Heart right ventricle (tissue), 16 donors: ENCODE measurements around the gene WDR73. TPM values are rescaled to one million over a fixed set of nuclear protein-coding genes. Genes with fewer than 3 reads are reported as not detected.

Experiments
- ATAC-seq, 8 donors: fragments of 200-7000 bp; cut with Tn5 transposase; one replicate each; pipeline ENCODE4 v1.9.1; 2020; ENCODE audit warnings: mild to moderate bottlenecking in 8 of 8, moderate library complexity in 8 of 8, moderate number of reproducible peaks in 1 of 8
- DNase-seq, 2 donors: peaks; one replicate each; pipeline ENCODE4 v3.0.0-alpha.2; 2020
- H3K27ac ChIP-seq, 10 donors: fragments of 200-600 bp; sonication (generic) in 2 of 10; one replicate each; pipeline versions ENCODE4 v1.5.0 to v1.8.0; 2020 to 2022; ENCODE audit warnings: mild to moderate bottlenecking in 3 of 10
- H3K27me3 ChIP-seq, 7 donors: fragments of 200-600 bp; one replicate each; pipeline ENCODE4 v1.8.0; 2021 to 2022; ENCODE audit warnings: mild to moderate bottlenecking in 2 of 7
- H3K36me3 ChIP-seq, 9 donors: fragments of 200-600 bp; sonication (generic) in 1 of 9; one replicate each; pipeline versions ENCODE4 v1.5.0 to v1.8.0; 2020 to 2022; ENCODE audit warnings: mild to moderate bottlenecking in 2 of 9
- H3K4me1 ChIP-seq, 9 donors: fragments of 200-600 bp; sonication (generic) in 1 of 9; one replicate each; pipeline versions ENCODE4 v1.5.0 to v1.8.0; 2020 to 2022; ENCODE audit warnings: mild to moderate bottlenecking in 4 of 9
- H3K4me3 ChIP-seq, 10 donors: fragments of 200-600 bp; sonication (generic) in 2 of 10; one replicate each; pipeline versions ENCODE4 v1.5.0 to v1.8.0; 2020 to 2022; ENCODE audit warnings: mild to moderate bottlenecking in 7 of 10, moderate library complexity in 2 of 10
- H3K9me3 ChIP-seq, 11 donors: fragments of 200-600 bp in 10 of 11; sonication (generic) in 2 of 11; one replicate each; pipeline versions ENCODE4 v1.5.0 to v1.8.0; 2013 to 2022; ENCODE audit warnings: mild to moderate bottlenecking in 2 of 11, control low read depth in 1 of 11, moderate library complexity in 1 of 11
- CTCF ChIP-seq, 9 donors: fragments of 200-600 bp; sonication (generic) in 2 of 9; IDR thresholded peaks; one replicate each; pipeline versions ENCODE4 v1.5.0 to v1.8.0; 2021 to 2022; ENCODE audit warnings: antibody characterized with exemption in 9 of 9, mild to moderate bottlenecking in 5 of 9, moderate library complexity in 1 of 9
- WGBS, 2 donors: extraction: QIAGEN DNeasy Blood & Tissue Kit; methylation state at CpG; one replicate each; pipeline ENCODE4 v1.1.7; 2013; ENCODE audit warnings: inconsistent platforms in 1 of 2; 5-methylcytosine and 5-hydroxymethylcytosine counted together
- intact Hi-C, 10 donors: fragments of 100-400 bp; cut with DNase I; formaldehyde crosslinking; loops; one replicate each; pipeline versions ENCODE4 v1.11.1 to v1.14.2; 2022
- polyA plus RNA-seq, 2 donors: library from polyadenylated mRNA; stranded (reverse); fragments of 200-250 nt; gene quantifications; one replicate each; pipeline ENCODE4 v1.2.3, GENCODE V29; 2013
- total RNA-seq, 10 donors: library from RNA; stranded (reverse); fragmentation: NEBNext Ultra II Directional in 3 of 10; extraction: Animal tissue kit (Norgen Biotek cat#: 25700) in 3 of 10; gene quantifications; one replicate each; pipeline versions ENCODE4 v1.2.1 to v1.2.4, GENCODE V29; 2021 to 2023
- donor health status: Arrhythmogenic right ventricular cardiomyopathy.
- donor health status: ischemic (EF 13 %, LVEDD 7.1; RV severe dilation, severe dysfunction).
- donor health status: healthy with polysubstance abuse.
- donor health status: DM: no; HTN: yes; CAD: no.
- donor health status: DM: no; HTN: no; CAD: no.
- donor health status: ischemic (EF 25% LVEDD 6.9; RV normal size, moderate dysfunction).
- donor health status: ischemic (EF 25% LVEDD 5.7; RV mildly dilated, moderate dysfunction).
- donor health status: healthy.
- donor health status: DM: yes; HTN: yes; CAD: no.
- donor health status: Ischemic cardiomyopathy.
- donor health status: ischemic (EF 35%, LVEDD 5.7; RV mildly dilated, moderate dysfunction).
- donor health status: nonischemic (EF 11% LVEDD 7.7; RV severe dilation, severe dysfunction).
- donor health status: DM: yes; HTN: yes; CAD: no.
- donor health status: PGD.
- donor health status: ischemic (EF 29% LVEDD 5.4; RV normal size, mild dysfunction).
- donor health status: nonischemic (EF 23%, LVEDD 6.1; RV moderate dilation, normal function).

Gene WDR73
- total and polyA plus RNA-seq, 12 donors = 10.4 to 18.4 (median 14.7) TPM

GRCh38 chr15:84599906-84600305 is 54.2 kb downstream of the WDR73 start:
- H3K36me3 ChIP-seq = peaks cover 0 to 15% (median 0%) of the 10 kb centered on the region in 9 donors
- WGBS, 2 donors = 66 to 69% methylated on average over 10 of the region's 10 CpGs
- H3K9me3 ChIP-seq = no peaks in the 10 kb centered on the region
- H3K4me1 ChIP-seq = peaks cover 0 to 55% (median 15%) of the 10 kb centered on the region in 9 donors
- no peak for TF ChIP-seq CTCF (IDR thresholded peaks at IDR 0.05)
- DNase-seq (no peak), ATAC-seq (no peak)
- no peak overlapping the region for H3K27ac ChIP-seq
- intact Hi-C loops = loop anchor here in 9 of 10 donors (1.0 to 10.0 kb wide), 14 partner anchors 31 to 445 kb away; partner anchors contain the start of genes WDR73 (in 5 of the 9), ALPK3 (in 1 of the 9), NMB (in 1 of the 9) and ZNF592 (in 1 of the 9)
- H3K4me3 ChIP-seq = peak overlapping the region in 8 of 10 donors; percentile 69 to 99 (median 86)
- no peaks in the 10 kb centered on the region for H3K27me3 ChIP-seq

DNA sequence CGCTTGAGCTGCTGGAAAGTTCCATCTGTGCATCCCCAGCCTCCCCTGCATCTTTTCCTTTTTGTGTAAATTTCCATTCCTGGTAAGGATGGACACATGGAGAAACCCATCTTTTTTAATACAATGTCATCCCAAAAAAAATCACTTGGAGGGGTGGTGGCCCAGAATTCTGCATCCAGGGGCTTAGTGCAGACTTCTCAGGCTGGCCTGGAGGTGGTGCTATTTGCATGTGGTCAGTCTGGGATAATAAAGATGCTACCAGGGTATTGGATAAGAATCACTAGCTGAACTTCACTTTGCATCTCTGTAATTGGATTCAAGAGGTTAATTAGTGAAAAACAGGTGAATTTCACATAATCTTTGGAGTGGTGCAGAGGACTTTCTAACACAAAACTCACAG is 55.1 kb downstream of the WDR73 start:
- intact Hi-C loops = loop anchor here in 8 of 10 donors (5.0 to 10.0 kb wide), 9 partner anchors 33 to 446 kb away; partner anchors contain the start of genes WDR73 (in 2 of the 8), ALPK3 (in 1 of the 8) and NMB (in 1 of the 8)

GRCh38 chr15:84598250-84598649 is 55.8 kb downstream of the WDR73 start:
- DNase-seq = no peak
- WGBS, 2 donors = 82 to 92% methylated on average over 2 of the region's 2 CpGs
- intact Hi-C loops = loop anchor here in 8 of 10 donors (5.0 to 10.0 kb wide), 9 partner anchors 34 to 447 kb away; partner anchors contain the start of genes WDR73 (in 2 of the 8), ALPK3 (in 1 of the 8) and NMB (in 1 of the 8)

More for the DNA sequence above, 55.1 kb downstream of the WDR73 start:
- DNase-seq (peak in 1 of 2 donors; percentile 24), ATAC-seq (no peak)
- H3K4me3 ChIP-seq = no peak overlapping the region
- TF ChIP-seq CTCF (IDR thresholded peaks at IDR 0.05) = peak; percentile 43 to 77 (median 65)
- no peaks in the 10 kb centered on the region for H3K9me3 ChIP-seq
- H3K36me3 ChIP-seq = peaks cover 0 to 7% (median 0%) of the 10 kb centered on the region in 9 donors
- H3K27ac ChIP-seq = peak overlapping the region in 2 of 10 donors; percentile 36 to 86
- H3K27me3 ChIP-seq = no peaks in the 10 kb centered on the region
- WGBS, 2 donors = 83 to 84% methylated on average over 1 of the region's 1 CpG
- H3K4me1 ChIP-seq = peaks cover 0 to 51% (median 15%) of the 10 kb centered on the region in 9 donors

GRCh38 chr15:84597296-84597695 is 56.8 kb downstream of the WDR73 start:
- H3K27me3 ChIP-seq = no peaks in the 10 kb centered on the region
- no peak for DNase-seq
- no peaks in the 10 kb centered on the region for H3K9me3 ChIP-seq
- H3K4me1 ChIP-seq = peaks cover 0 to 51% (median 14%) of the 10 kb centered on the region in 9 donors
- no peak overlapping the region for H3K27ac ChIP-seq
- no peak for ATAC-seq
- intact Hi-C loops = loop anchor here in 8 of 10 donors (5.0 to 10.0 kb wide), 9 partner anchors 35 to 448 kb away; partner anchors contain the start of genes WDR73 (in 2 of the 8), ALPK3 (in 1 of the 8) and NMB (in 1 of the 8)
- H3K4me3 ChIP-seq = no peak overlapping the region
- no peaks in the 10 kb centered on the region for H3K36me3 ChIP-seq
- no peak for TF ChIP-seq CTCF (IDR thresholded peaks at IDR 0.05)
- 80 to 91% methylated on average over 3 of the region's 3 CpGs for WGBS, 2 donors

More at GRCh38 chr15:84598250-84598649, 55.8 kb downstream of the WDR73 start:
- ATAC-seq = no peak
- no peak overlapping the region for H3K4me3 ChIP-seq
- H3K36me3 ChIP-seq = no peaks in the 10 kb centered on the region
- no peaks in the 10 kb centered on the region for H3K9me3 ChIP-seq
- TF ChIP-seq CTCF (IDR thresholded peaks at IDR 0.05) = no peak
- H3K27me3 ChIP-seq = no peaks in the 10 kb centered on the region
- H3K27ac ChIP-seq = peak overlapping the region in 2 of 10 donors; percentile 36 to 86
- H3K4me1 ChIP-seq = peaks cover 0 to 51% (median 15%) of the 10 kb centered on the region in 9 donors
